ENCODE data around the gene SLC39A13.

SLC39A13 gene

DNA sequence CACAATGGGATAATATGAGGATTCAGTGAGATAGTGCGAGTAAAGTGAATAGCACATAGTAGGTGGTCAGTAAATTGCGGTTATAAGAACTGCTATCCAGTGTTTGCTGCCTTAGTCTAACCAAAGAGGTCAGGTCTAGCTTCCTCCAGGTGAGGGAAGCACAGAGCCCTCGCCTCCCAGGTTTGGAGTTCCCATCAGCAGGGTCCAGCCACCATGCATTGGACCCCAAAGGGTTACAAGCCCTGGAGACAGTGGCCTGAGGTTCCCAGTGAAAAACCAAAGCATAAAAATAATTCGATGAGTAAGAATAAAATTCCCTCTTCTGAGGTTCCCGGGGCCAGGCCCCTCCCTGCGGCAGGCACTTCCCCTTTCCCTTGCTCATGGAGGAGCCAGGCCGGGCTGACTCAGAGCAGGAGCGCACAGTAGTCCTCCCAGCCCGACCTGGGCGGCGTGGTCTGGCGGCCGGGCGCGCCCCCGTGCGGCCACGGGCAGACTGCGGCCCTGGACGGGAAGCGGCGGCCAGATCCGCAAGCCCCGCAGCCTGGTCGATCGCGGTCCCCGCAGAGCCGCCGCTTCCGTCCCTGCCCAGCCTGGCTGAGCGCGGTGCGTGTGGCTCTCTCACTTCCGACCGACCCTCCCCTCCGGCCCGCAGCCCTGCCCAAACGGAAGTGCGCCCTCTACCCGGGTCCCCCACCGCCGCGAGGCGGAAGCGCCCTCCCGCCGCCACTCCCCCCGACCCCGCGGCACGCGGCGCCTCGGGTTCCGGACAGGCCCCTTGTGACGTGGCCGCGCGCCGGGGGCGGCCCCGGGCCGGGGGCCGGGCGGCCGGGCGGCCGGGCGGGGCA lies at the start of gene SLC39A13:
TSS of gene SLC39A13 (plus strand) at position 845 of the 845 bp plus-strand sequence. CDS start 1,505 bp downstream, outside the sequence.
- DNase-seq (ENCODE audit: low read depth): peak; percentile 87

DNA sequence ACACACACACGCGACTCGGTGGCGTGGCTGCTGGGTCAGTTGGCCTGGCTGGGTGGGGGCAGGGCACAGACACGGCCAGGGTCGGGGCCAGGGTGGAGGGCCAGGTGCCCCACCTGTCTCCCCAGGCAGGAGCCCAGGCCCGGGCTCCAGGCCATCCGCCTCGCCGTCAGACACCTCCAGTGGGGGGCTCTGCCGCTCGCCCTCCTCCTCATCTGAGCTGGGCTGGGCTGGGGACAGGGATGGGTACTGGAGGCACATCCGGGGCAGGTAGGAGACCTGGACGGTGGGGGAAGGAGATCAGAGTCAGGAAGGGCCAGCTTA lies 49.7 kb upstream of the SLC39A13 start:
- DNase-seq (ENCODE audit: low read depth): no peak

DNA sequence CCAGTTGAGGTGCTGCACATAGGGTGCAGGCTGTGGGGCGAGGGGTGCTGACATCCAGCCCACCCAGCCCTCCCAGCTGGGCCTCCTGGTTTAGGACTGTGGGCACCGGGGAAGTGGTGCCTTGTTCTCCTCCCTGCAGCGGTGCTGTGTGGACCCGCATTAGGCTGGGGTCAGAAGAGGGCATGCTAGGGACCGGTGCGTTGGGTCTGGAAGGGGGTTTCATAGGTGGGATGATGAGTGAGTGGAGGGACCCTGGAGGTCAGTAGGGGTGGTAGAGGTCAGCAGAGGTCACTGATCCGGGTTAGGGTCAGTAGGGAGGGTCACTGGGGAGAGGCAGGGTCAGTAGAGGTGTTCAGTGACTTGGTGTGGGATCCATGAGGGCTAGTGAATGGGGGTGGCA lies 49.2 kb upstream of the SLC39A13 start:
- DNase-seq (ENCODE audit: low read depth): no peak

DNA sequence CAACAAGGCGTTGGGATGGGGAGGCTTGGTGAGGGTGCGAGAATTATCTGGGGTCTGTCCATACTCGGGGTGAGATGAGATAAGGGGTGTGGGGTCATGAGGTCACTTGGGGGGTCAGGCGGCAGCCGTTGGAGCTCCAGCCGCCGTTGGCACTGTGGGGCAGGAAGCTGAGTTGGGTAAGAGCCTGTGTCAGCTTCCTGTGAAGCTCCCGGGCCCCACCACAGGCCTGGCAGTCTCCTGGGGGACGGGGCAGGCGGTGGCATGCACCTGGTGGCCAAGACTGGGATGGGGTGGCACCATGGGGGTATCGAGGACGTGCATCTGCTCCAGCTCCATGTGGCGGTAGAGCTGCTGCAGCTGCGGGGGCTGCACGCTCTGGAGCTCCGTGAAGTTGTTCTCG lies 48.8 kb upstream of the SLC39A13 start:
- DNase-seq (ENCODE audit: low read depth): no peak

DNA sequence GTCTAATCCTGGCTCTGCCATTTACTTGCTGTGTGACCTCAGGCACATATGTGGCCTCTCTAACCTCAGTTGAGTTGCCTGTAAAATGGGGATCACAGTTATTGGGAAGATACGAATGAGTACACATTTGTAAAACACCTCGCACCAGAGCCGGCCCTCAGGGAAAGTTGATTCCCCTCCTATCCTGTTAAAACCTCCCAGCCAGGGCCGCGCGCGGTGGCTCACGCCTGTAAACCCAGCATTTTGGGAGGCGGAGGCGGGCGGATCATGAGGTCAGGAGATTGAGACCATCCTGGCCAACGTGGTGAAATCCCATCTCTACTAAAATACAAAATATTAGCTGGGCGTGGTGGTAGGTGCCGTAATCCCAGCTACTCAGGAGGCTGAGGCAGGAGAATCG lies 48.0 kb upstream of the SLC39A13 start:
- DNase-seq (ENCODE audit: low read depth): no peak

DNA sequence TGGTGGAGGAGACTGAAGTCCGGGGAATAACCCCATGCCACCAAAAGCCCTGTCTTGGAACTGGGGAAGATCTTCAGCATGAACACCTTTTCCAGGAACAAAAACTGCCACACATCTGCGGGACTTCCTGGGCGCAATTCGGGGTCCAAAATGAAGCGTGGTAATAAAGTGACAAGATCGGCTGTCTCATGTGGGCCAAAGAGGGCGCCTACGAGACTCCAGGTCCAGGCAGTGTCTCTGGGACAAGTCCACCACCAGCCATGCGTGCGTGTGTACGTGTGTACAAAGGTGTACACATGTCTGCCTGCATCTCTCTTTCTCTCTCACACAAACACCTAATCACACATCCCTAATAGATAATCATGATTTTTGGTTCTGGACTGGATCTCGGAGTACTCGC lies 47.0 kb upstream of the SLC39A13 start:
- no peak for DNase-seq (ENCODE audit: low read depth)

DNA sequence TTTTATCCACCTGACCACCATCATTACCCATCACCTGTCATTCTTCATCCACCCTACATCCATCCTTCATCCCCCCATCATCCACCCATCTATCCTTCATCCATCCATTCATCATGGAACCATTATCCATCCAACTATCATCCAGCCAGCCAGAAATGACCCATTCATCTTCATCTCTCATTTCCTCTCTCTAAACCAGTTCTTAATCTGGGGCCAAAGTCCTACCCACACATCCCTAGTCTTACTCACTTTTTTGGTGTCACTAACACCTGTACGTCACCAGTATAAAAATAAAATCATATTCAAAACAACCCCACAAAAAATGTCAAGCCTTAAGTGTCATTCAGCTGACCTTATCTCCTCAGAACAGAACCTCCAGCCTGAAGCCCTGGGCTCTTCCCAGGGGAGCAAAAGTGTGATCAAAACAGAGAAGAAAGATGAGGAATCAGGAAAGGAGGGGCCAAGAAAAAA lies 42.3 kb upstream of the SLC39A13 start:
- DNase-seq (ENCODE audit: low read depth): no peak

DNA sequence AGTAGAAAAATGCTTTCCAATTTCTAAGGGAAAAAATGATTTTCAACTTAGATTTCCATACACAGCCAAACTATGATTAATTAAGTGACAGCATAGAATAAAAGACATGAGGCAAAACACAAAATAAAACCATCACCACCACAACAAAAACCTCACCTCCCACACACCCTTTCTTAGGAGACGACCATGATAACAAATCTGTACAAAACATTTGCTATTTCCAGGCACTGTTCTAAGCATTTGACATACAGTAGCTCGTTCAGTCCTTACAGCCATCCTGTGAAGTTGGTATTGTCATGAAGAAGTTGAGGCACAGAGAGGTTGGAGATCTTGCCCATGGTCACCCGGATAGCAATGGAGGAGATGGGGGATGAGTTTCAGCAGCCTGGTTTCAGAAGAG lies 38.7 kb upstream of the SLC39A13 start:
- DNase-seq (ENCODE audit: low read depth): no peak

DNA sequence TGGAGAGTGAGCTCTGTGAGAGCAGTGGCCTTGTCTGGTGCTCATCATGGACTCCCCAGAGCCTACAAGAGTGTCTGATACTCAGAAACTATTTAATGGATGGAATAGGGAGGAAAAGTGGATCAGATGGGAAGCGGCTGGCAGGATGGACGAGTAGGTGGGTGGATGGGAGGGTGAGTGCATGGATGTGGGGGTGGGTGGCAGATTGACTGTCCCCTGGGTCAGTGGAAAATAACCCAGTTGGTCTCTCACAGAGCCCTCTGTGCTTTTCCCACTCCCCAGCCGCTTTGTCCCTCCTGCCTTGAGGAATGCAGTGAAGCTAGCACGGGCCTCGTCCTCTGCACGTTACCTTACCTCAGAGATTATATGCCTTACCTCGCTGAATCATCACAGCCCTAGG lies 36.0 kb upstream of the SLC39A13 start:
- no peak for DNase-seq (ENCODE audit: low read depth)

DNA sequence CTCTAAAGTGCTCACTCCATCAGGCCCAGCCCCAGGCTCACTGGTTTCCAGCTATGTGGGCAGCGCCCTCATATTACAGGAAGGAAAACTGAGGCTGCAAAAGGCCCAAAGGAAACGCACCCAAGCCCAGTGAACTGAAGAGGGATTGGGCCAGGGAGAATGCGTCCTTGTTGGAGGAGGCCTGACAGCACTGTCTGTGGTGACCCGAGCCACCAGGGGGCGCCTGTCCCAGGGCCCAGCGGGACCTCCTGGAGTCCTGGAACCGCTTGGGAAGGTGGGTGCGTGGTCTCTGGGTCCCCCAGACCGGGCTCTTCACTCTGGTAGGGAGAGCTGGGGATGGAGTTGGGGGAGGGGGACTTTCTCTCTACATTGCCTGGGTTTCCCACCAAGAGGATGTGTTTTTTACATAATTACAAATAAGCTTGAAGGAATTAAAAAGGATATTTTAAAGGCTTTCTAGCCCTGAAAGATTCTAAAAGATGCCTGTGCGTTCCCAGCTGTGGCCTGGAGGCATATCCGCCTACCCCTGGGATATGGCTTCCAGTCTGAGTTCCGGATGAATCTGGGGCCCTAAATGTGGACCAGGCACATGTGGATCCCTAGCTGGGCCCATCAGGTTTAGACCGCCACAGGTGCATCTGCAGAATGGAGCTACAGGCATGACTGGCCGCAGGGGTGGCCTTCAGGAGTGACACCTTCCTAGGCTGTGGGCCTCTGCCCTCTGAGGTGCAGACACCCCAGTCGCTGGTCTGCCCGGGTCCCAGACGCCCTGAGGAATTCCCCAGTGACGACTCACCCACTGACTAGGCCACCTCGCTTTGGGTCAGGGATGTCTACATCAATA lies 34.3 kb upstream of the SLC39A13 start:
- peak; percentile 85 for DNase-seq (ENCODE audit: low read depth)

DNA sequence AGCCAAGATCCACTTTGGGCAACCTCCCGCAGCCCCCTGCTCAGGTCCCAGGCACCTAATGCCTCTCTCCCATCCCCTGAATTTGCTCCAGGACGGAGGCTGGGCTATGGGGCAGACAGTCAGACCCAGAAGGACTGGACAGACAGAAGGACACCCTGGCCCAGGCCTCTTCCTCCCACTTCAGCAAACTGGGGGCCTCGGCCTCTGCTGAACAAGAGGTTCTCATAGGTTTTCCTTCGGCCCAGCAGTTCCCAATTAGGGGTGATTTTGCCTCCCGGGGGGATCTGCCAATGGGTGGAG lies 33.7 kb upstream of the SLC39A13 start:
- DNase-seq (ENCODE audit: low read depth): no peak

DNA sequence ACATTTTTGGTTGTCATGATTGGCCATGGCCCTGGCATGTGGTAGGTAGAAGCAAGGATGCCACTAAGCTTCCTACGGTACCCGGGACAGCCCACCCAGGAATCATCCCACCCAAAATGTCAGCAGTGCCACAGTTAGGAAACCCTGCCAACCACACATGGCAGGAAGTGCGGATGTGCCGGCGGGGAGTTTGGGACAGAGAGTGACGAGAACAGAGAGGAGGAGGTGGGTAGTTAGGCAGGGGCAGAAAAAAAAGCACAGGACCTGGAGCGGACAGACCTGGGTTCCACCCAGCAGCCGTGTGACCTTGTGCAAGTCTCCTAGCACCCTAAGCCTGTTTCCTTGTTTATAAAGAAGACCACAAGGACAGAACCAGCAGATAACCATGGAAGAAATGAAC lies 33.4 kb upstream of the SLC39A13 start:
- DNase-seq (ENCODE audit: low read depth): no peak

DNA sequence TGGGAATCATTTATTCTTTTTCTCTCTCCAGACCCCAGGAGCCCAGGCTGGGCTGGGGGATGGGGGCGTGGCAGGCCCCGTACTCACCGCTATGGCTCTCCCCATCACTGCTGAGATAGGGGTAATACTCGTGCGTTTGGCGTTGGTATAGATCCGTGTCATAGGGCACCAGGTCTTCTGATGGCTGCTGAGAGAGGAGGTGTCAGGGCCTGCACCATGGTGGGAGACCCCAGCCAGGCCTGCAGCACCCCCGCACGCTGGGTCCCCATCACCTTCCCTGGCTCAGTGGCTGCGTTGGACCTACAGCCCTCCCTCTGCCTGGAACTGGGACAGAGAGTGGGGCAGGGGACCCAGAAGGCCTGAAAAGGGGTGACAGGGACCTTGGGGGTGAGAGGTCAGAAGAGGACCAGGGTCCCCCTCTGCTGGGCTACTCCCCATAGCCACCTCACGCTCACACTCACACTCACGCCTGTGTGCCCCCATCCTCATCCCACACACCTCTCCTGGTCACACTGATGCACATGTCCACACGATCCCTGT lies 32.8 kb upstream of the SLC39A13 start:
- no peak for DNase-seq (ENCODE audit: low read depth)

DNA sequence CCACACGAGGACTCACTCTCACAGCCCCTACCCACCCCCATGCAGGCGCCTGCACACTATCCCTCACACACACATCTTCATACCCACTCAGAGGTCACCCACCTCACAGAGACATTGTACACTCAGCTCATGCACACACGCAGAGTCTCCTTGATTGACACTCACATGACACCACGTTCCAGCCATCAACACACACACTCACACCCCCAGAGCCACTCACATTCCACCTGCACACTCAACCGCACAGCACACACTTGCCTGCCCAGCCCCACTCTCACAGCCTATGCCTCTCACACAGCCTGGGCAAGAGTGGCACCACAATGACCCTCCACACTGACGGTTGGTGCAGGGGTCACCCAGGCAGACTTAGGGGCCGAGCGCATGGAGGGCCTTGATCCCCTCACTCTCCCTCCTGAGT lies 32.3 kb upstream of the SLC39A13 start:
- no peak for DNase-seq (ENCODE audit: low read depth)

DNA sequence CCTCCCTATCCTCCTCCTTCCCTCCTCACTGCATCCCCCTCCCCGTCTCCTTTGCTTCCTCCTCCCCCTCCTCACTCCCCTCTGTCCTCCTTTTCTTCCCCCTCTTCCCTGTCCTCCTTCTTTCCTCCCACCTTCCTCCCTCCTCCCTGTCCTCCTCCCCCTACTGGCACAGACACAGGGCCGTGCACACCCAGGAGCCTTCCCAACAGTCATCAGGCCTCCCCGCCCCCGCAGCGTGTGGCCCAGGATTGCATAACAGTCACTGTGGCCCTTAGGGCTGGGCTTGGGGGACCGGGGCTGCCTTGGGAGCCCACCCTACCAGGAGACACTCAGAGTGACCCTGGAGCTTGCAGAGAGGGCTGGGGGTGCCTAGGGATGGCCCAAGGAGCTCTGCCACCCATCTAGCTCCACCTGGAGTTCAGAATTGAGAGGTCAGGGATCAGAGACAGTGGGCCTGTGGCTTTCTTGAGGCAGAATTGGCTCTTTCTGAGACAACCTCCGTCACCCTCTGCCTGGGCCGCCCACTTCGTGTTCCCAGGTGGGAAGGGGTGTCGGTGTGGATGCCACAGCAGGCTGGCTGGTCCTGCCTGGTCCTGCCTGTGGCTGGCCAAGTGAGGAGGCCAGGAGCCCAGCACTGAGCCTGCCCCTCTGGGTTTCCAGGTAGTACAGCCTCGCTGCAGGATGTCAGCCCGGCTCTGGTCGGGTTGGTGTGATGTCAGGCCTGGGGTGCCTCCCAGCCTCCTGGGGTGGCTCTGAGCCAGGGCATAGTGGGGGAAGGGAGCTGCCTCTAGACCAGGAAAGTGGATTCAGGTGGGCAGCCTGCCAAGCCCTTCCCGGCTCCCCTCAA lies 31.6 kb upstream of the SLC39A13 start:
- no peak for DNase-seq (ENCODE audit: low read depth)

DNA sequence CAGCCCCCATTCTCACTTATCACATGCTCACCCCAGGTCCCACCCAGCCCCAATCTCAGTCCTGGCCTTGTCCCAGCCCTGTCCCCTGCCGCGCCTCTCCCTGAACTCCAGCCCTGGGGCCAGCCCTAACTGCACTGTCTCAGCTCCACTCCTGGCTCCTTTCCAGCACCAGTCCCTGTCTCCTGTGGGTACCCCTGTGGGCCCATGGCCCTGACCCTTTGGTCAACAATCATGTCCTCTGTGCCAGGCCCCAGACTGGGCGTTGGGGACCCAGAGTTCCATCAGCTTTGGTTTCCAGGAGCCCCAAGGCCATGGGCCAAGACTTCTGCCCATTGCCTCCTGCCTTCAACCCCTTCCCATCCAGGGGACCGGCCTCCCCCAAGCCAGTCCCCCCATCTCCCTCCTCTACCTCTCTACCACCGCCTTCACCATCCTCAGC lies 30.8 kb upstream of the SLC39A13 start:
- no peak for DNase-seq (ENCODE audit: low read depth)

DNA sequence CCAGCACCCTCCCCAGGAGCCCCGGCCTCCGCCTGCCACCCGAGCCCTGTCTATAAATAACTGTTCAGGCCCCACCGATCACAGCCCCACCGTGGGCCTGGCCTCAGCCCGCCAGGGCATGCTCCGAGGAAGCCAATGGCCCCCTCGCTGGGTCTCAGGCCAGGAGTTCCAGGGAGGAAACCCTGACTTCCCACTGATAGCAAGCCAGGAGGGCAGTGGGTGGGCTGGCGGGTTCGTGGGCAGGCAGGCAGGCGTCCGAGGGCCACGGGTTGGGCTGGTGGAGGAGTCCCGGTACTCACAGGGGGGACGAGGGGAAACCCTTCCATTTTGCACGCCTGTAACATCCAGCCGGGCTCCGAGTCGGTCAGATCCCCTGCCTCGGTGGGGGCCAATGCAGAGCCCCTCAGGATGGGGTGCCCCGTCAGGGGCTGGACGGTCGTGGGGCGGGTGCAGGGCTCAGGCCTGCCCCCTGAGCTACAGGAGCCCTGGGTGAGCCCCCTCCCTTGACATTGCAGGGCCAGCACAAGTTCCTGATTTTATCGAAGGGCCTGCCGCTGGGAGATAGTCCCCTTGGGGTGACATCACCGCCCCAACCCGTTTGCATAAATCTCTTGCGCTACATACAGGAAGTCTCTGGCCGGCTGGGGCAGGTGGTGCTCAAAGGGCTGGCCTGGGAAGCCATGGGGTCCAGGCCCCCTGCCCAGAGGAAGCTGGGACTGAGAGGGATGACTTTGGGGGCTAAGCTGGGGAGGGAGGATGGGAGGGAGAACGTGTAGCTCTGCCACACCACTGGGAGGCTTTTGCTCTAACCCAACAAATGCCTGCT lies 30.2 kb upstream of the SLC39A13 start, which contains the start of gene SPI1:
TSS of gene SPI1 (minus strand) at position 538 of the 826 bp plus-strand sequence. CDS start at position 344, 194 bp downstream.
- DNase-seq (ENCODE audit: low read depth): no peak

DNA sequence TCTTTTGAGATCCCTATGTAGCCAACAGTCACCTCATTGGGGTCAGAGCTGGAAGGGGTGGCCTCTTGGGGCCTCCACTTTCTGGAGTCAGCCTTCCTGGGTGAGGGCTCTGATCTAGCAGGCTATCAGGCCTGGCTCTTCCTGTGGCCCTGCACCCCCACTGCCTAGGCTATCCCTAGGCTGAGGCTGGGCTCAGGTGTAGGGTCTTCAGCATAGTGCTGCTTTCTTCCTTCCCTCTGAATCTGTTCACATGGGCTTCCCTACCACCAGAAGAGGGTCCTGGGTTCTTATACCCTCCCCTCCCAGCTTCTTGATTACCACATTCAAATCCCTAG lies 29.6 kb upstream of the SLC39A13 start:
- no peak for DNase-seq (ENCODE audit: low read depth)

DNA sequence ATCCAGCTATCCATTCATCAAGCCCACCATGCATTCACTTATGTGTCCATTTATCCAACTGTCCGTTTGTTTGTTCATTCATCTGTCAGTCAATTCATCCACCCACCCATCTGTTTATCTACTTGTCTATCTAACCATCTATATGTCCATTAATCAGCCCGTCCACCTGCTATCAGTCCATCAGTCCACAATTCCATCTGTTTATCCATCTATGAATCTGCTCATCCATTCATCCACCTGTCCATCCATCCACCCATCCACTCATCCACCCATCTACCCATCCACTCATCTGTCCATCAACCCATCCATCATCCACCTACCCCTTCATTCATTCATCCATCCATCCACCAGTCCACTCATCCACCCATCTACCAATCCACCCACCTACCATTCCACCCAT lies 29.1 kb upstream of the SLC39A13 start:
- no peak for DNase-seq (ENCODE audit: low read depth)

DNA sequence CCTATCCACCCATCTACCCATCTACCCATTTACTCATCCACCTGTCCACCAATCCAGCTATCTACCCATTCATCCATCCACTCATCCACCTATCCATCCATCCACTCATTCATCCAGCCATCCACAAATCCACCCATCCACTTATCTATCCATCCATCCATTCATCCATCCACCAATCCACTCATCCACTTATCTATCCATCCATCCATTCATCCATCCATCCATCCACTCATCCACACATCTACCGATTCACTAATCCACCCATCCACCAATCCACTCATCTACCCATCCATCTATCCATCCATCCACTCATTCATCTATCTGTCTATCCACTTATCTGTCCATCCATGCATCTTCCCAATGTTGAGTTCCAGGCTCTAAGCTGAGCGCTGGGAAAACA lies 28.3 kb upstream of the SLC39A13 start:
- DNase-seq (ENCODE audit: low read depth): no peak

DNA sequence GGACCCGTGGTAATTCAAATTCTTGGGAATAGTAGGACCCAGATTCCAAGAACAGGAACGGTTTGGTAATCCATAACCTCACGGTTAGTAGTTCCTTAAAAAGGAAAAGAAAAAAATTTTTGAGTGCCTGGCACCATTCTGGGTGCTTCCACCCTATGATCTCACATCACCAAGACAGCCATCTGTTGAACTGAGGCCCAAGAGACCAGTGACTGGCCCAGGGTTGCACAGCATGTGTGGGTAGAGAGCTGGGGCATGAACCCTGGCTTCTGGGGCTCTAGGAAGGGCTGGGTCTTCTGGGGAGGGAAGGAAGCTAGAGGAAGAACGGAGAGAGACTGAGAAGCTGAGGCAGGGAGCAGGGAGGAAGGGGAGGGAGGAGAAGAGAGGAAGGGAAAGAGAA lies 25.3 kb upstream of the SLC39A13 start:
- no peak for DNase-seq (ENCODE audit: low read depth)

Measured in activated gamma-delta T cell treated with anti-CD3 and anti-CD28 coated beads, Interleukin-2, amount 50 U/mL, for 16 hours (primary cell).